ENCODE measurements around the gene BRINP2.

- TF ChIP-seq USF1 (CRISPR knock-in tag; IDR thresholded peaks at IDR 0.05) (no peak), CTCF (IDR thresholded peaks at IDR 0.05) (no peak), MAX (CRISPR knock-in tag; IDR thresholded peaks at IDR 0.05) (no peak), GABPB1 (CRISPR knock-in tag; IDR thresholded peaks at IDR 0.05) (no peak), ETV6 (CRISPR knock-in tag; IDR thresholded peaks at IDR 0.05) (no peak), TEAD1 (CRISPR knock-in tag; IDR thresholded peaks at IDR 0.05) (no peak), SP1 (CRISPR knock-in tag; conservative IDR thresholded peaks at IDR 0.05) (no peak), SMAD3 (CRISPR knock-in tag; IDR thresholded peaks at IDR 0.05; ENCODE audit: borderline replicate concordance) (no peak), ESRRA (CRISPR knock-in tag; IDR thresholded peaks at IDR 0.05; ENCODE audit: borderline replicate concordance) (no peak), JUN (CRISPR knock-in tag; IDR thresholded peaks at IDR 0.05) (no peak)
Observed at GRCh38 chr1:177243773-177244172, 73.0 kb downstream of the BRINP2 start.
